HUES64 (cell line): ENCODE data around the gene PIGP.
A peak's percentile ranks its signal among the peaks of the same experiment; 100 is the strongest.

ENCODE experiments used
- H3K27ac ChIP-seq: 2 replicates; pipeline ENCODE4 v1.7.0; 2013; ENCODE audit warnings: low read depth, low read length, inconsistent platforms
- H3K27me3 ChIP-seq: 2 replicates; pipeline ENCODE4 v1.6.1; 2013; ENCODE audit warnings: mild to moderate bottlenecking, low read length; ENCODE audit not compliant: insufficient read depth
- H3K36me3 ChIP-seq: 2 replicates; pipeline ENCODE4 v1.6.1; 2013; ENCODE audit warnings: mild to moderate bottlenecking, low read length; ENCODE audit not compliant: insufficient read depth
- H3K4me1 ChIP-seq: 2 replicates; pipeline ENCODE4 v1.6.1; 2013; ENCODE audit warnings: mild to moderate bottlenecking, low read length, moderate library complexity; ENCODE audit not compliant: insufficient read depth
- H3K4me3 ChIP-seq: 2 replicates; pipeline ENCODE4 v1.5.1; 2013; ENCODE audit warnings: mild to moderate bottlenecking, low read length, moderate library complexity
- H3K9ac ChIP-seq: 2 replicates; pipeline ENCODE4 v1.6.1; 2013; ENCODE audit warnings: mild to moderate bottlenecking, low read depth, low read length
- H3K9me3 ChIP-seq: 2 replicates; pipeline ENCODE4 v1.6.1; 2013; ENCODE audit warnings: low read depth, low read length; ENCODE audit not compliant: insufficient read depth
- WGBS: fragments of 150-250, 120-280 bp; methylation state at CpG from one replicate; pipeline ENCODE4 v1.1.7; 2013; ENCODE audit warnings: missing lambda C conversion rate; 5-methylcytosine and 5-hydroxymethylcytosine counted together

The PIGP gene

DNA sequence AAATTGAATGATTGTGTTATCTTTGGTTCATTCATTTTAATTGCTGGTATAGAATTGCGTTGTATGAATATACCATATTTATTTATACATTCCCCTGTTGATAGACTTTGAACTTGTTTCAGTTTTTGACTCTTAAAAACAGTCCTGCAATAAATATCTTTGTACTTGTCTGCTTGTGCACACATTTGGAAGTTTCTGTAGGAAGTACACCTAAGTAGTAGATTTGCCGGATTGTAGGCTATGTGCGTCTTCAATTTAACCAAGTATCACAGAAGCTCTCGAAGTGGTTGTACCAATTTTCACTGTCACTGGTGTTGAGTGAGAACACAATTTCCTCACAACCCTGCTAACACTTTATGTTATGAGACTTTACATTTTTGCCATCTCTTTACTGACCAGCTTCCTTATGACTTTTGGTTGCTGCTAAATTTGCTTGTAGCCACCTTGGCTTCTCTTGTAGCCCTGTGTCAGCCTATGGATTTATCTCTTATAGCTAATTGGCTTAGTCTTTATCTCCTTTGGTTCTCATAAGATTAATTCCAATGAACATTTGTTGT lies 2.4 kb upstream of the PIGP start:
- no peaks in the 10 kb centered on the region for H3K36me3 ChIP-seq
- H3K4me1 ChIP-seq, result peaks cover 22% of the 10 kb centered on the region
- H3K9me3 ChIP-seq, result no peaks in the 10 kb centered on the region
- peaks cover 25% of the 10 kb centered on the region for H3K27me3 ChIP-seq
- no peak overlapping the region for H3K4me3 ChIP-seq
- no peak overlapping the region for H3K9ac ChIP-seq
- no peak overlapping the region for H3K27ac ChIP-seq
- WGBS, result 100% methylated on average over 3 of the region's 4 CpGs

DNA sequence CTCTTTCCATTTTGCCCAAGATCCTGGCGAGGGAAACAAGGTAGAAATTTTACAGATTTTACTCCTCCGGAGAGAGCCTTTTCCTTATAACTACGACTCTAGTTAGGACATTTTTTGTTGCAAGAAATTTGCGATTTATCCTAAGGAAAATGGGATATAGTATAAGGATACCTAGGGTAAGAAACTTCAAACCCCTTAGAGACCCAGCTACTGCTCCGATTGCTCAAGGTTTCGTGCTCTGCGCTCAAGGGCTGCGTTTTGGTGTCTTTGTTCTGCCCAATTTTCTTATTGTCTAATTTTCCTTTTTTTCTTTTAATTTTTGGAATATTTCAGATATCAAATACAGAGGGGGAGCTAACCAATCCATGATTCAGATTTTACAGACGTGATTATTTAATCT lies 1.7 kb upstream of the PIGP start:
- Histone ChIP-seq H3K27me3 (peaks cover 25% of the 10 kb centered on the region), H3K4me1 (peaks cover 22% of the 10 kb centered on the region), H3K36me3 (no peaks in the 10 kb centered on the region), H3K9me3 (no peaks in the 10 kb centered on the region), H3K9ac (peak overlapping the region; percentile 85; the same call in 1 of the 2 replicates), H3K27ac (no peak overlapping the region), H3K4me3 (peak overlapping the region; percentile 69)
- 17% methylated on average over 8 of the region's 9 CpGs for WGBS

DNA sequence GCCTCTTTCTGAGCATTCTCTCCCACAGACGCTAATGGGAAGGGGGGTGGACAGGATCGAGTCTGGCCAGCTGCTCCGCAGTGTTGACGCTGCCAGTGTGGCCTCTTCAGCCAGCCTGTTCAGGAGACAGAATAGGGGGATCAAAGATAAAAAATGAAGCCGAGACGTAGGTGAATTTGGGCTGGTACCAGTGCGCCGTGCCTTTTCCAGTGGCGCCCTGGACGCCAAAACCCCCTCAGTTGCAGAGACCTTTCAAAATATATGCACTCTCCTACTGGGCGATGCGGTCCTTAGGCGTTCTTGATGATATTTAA lies 1.3 kb upstream of the PIGP start:
- H3K27me3 ChIP-seq, result peaks cover 25% of the 10 kb centered on the region
- no peaks in the 10 kb centered on the region for H3K36me3 ChIP-seq
- no peaks in the 10 kb centered on the region for H3K9me3 ChIP-seq
- peaks cover 22% of the 10 kb centered on the region for H3K4me1 ChIP-seq
- 3% methylated on average over 10 of the region's 13 CpGs for WGBS
- H3K9ac ChIP-seq, result peak overlapping the region; percentile 85
- peak overlapping the region; percentile 69 for H3K4me3 ChIP-seq
- no peak overlapping the region for H3K27ac ChIP-seq

DNA sequence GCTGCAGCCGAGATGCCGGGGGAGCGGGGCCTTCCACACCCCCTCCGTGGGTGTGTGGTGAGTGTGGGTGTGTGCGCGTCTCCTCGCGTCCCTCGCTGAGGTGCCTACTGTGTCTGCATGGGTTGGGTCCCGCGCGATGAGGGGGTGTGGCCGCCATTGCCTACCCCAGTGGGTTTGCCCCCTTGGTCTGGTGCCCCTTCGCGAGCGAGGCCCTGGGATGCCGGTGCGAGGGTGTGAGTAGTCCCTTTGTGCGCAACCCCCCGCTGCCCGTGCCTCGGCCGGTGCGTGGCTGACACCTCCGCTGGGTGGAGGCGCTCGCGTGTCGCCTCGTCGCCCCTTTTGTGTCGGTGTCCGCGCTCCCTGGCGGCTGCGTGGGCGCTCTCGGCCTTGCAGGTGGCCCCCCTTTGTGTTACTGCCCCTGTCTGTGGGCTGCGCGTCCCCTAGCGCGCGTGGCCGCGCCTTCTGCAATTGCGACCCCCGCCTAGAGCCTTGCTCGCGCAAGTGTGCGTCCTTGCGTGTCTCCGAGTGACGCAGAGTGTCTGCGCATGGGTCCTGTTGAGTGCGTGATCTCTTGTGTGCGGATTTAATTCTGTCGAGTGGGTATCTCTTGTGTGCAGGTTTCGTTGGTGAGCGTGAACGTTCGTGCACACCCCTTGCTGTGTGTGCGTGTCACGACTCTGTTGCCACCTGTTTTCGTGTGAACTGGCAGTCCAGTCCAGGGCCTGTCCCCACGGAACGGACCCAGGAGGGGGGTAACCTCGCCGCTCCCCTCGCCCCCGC lies 736 bp upstream of the PIGP start:
- peak overlapping the region; percentile 85 for H3K9ac ChIP-seq
- H3K36me3 ChIP-seq, result no peaks in the 10 kb centered on the region; the same call in 1 of the 2 replicates
- under 1% methylated on average over 67 of the region's 70 CpGs for WGBS
- peak overlapping the region; percentile 34; the same call in 1 of the 2 replicates for H3K27ac ChIP-seq
- H3K9me3 ChIP-seq, result no peaks in the 10 kb centered on the region
- H3K4me3 ChIP-seq, result peak overlapping the region; percentile 69
- H3K4me1 ChIP-seq, result peaks cover 22% of the 10 kb centered on the region
- H3K27me3 ChIP-seq, result peaks cover 25% of the 10 kb centered on the region

DNA sequence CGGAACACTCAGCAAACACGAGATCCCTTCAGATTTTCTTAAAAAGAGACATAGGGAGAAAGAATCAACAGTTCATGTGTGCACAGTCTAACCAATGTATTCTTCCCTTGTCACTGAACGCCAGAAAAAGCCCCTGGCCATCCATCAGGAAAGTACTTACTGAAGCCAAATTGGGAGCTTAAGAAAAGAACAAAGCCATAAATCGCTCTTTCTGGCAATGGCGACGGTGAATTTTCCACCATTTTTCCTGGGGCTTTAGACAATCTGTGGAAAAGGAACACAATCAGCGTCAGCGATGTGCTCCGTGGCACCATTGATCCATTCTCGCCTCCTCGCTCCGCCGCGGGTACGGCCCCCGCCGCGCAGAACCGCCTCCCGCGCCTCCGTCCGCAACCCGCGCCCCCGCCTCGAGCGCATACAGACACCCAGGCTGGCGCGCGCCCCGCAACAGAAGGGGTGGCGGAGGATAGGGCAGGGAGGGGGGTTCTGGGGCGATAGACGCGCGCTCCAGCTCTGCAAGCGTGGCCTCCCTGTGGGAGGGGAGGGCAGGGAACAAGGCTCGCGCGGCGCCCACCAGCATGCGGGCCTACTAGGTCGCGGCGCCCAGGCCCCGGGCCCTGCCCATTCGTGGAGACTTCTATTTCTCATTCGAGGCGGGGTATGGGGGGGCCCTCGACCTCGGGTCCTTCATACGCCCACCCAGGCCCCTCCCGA lies 440 bp downstream of the PIGP start:
- peaks cover 22% of the 10 kb centered on the region for H3K4me1 ChIP-seq
- peak overlapping the region; percentile 69 for H3K4me3 ChIP-seq
- no peaks in the 10 kb centered on the region; the same call in 1 of the 2 replicates for H3K36me3 ChIP-seq
- peaks cover 25% of the 10 kb centered on the region for H3K27me3 ChIP-seq
- peak overlapping the region; percentile 96 for H3K27ac ChIP-seq
- peak overlapping the region; percentile 88 for H3K9ac ChIP-seq
- no peaks in the 10 kb centered on the region for H3K9me3 ChIP-seq
- WGBS, result 1% methylated on average over 54 of the region's 54 CpGs

DNA sequence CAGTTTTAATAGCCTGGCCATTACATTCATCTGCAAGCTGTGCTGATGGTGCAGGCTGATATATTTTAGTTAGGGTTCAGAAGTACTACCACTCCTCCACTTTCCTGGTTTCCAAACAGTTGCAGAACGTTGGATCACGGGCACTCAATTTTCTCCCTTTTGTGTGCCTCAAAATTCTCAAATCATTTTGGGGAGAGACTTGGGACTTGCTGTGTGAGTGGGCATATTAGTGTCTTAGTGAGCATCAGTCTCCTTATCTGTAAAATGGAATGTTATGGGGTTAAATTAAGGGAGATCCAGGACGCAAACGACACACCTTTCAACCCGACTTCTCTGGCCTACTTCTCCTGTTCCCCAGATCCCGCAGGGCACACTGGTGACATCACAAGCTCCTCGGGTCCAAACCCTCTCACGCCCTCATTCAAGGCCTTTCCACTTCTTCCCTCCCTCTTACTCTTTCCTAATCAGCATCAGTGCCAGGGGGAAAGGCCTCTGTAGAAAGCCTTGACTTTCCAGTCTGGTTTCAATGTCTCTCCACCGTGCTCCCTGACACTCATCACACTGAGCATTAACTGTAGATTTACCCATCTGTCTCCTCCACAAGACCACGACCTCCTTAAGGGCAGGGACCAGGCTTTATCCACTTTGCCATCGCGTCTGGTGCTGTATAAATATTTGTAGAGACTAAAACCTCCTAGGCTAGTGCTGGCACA lies 1.2 kb downstream of the PIGP start:
- no peaks in the 10 kb centered on the region; the same call in 1 of the 2 replicates for H3K36me3 ChIP-seq
- peak overlapping the region; percentile 96 for H3K27ac ChIP-seq
- H3K4me1 ChIP-seq, result peaks cover 22% of the 10 kb centered on the region
- H3K27me3 ChIP-seq, result peaks cover 25% of the 10 kb centered on the region
- WGBS, result 53% methylated on average over 12 of the region's 12 CpGs
- peak overlapping the region; percentile 69 for H3K4me3 ChIP-seq
- no peaks in the 10 kb centered on the region for H3K9me3 ChIP-seq
- H3K9ac ChIP-seq, result peak overlapping the region; percentile 88

DNA sequence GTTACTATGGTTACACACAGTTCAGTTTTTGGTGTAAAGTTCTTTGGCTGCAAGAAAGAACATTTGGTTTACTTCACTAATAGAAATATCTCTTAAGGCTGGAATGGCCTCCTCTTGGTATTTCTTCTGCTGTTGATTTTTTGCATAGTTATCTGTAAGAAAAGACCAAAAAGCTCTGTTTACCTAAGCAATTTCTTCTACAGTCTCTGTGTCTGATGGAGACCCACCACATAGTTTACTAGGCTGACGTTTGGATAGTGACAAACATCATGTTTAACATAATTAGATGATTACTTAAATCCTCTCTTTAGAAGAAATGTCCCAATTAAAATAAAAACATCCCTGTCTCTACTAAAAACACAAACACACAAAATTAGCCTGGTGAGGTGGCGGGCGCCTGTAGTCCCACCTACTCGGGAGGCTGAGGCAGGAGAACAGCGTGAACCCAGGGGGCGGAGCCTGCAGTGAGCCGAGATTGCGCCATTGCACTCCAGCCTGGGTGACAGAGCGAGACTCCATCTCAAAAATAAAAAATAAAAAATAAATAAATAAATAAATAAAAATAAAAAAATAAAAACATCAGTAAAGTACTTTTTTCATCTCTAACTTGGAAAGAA lies 7.2 kb downstream of the PIGP start:
- 94% methylated on average over 8 of the region's 9 CpGs for WGBS
- H3K4me1 ChIP-seq, result peaks cover 5% of the 10 kb centered on the region
- H3K36me3 ChIP-seq, result no peaks in the 10 kb centered on the region; the same call in 1 of the 2 replicates

DNA sequence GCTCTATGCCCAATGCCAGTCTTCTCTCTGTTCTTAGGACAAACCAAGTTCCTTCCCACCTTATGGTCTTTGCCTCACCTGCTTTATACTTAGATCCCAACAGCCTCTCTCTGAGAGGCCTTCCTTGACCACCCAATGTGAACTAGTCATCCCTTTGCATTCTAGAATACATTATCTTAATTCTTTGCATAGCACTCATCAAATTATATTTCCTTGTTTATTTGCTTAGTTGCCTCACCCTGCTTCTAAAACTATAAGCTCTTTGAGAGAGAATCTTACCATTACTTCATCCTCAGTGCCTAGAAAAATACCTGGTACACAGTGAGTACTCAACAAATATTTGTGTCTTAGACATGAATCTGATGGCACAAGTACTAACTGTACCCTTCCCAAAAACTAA lies 8.0 kb downstream of the PIGP start:
- H3K9ac ChIP-seq, result no peak overlapping the region
- H3K27ac ChIP-seq, result no peak overlapping the region

More for the DNA sequence above, 7.2 kb downstream of the PIGP start:
- Histone ChIP-seq H3K27ac (no peak overlapping the region), H3K9ac (no peak overlapping the region), H3K4me3 (no peak overlapping the region), H3K9me3 (no peaks in the 10 kb centered on the region), H3K27me3 (no peaks in the 10 kb centered on the region)

DNA sequence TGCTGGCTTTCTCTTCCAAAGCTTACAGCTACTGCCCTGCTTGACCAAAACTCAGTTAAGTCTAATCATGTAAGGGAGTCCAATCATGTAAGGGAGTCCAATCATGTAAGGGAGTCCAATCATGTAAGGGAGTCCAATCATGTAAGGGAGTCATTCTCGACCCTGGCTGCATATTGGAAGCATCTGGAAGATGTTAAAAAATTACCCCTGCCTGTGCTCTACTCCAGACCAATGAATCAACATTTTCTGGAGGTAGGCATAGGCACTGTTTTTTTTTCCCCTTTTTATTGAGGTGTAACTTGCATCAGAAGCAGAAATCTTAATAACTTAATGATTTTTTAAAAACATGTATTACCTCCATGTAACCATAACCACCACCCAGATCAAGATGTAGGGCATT lies 9.4 kb downstream of the PIGP start:
- 83% methylated on average over 1 of the region's 1 CpG for WGBS
- no peaks in the 10 kb centered on the region; the same call in 1 of the 2 replicates for H3K36me3 ChIP-seq
- H3K9me3 ChIP-seq, result no peaks in the 10 kb centered on the region
- H3K4me1 ChIP-seq, result peaks cover 14% of the 10 kb centered on the region
- H3K4me3 ChIP-seq, result no peak overlapping the region
- H3K9ac ChIP-seq, result no peak overlapping the region
- no peak overlapping the region for H3K27ac ChIP-seq
- H3K27me3 ChIP-seq, result no peaks in the 10 kb centered on the region

More for the DNA sequence above, 8.0 kb downstream of the PIGP start:
- no peaks in the 10 kb centered on the region for H3K9me3 ChIP-seq
- no peak overlapping the region for H3K4me3 ChIP-seq
- H3K36me3 ChIP-seq, result no peaks in the 10 kb centered on the region; the same call in 1 of the 2 replicates
- H3K4me1 ChIP-seq, result peaks cover 13% of the 10 kb centered on the region
- H3K27me3 ChIP-seq, result no peaks in the 10 kb centered on the region

DNA sequence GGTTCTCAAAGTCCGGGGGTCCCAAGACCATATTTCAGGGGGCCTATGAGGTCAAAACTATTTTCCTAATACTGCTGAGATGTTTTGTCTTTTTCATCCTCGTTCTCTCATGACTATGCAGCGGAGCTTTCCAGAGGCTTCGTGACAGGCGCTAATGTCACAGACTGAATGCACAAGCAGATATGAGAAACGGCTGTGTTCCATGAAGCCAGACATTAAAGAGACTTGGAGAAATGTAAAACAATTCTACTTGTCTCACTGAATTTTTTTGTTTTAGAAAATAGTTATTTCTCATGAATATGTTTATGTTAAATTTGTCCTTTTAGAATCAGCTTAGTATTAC lies 10.3 kb downstream of the PIGP start:
- H3K4me1 ChIP-seq, result peaks cover 23% of the 10 kb centered on the region
- no peaks in the 10 kb centered on the region for H3K9me3 ChIP-seq
- H3K27ac ChIP-seq, result no peak overlapping the region
- H3K9ac ChIP-seq, result no peak overlapping the region
- WGBS, result 95% methylated on average over 6 of the region's 6 CpGs
- no peaks in the 10 kb centered on the region for H3K36me3 ChIP-seq
- H3K27me3 ChIP-seq, result no peaks in the 10 kb centered on the region
- no peak overlapping the region for H3K4me3 ChIP-seq
